Gastroesophageal sphincter (tissue), 4 donors: ENCODE measurements around the gene UVRAG. TPM values are rescaled to one million over a fixed set of nuclear protein-coding genes. Genes with fewer than 3 reads are reported as not detected.

ENCODE experiments used
- ATAC-seq: fragments of 150-250 bp; one replicate; pipeline ENCODE4 v1.9.1; 2016; ENCODE audit warnings: mild to moderate bottlenecking, moderate library complexity
- H3K27ac ChIP-seq, 4 donors: fragments of 200-600 bp; sonication (generic) in 3 of 4; 1 replicate in 3 of 4; 2 replicates in 1 of 4; pipeline ENCODE4 v1.5.1; 2016 to 2019
- H3K27me3 ChIP-seq: fragments of 200-600 bp; sonication (generic); one replicate; pipeline ENCODE4 v1.5.1; 2019
- H3K36me3 ChIP-seq, 2 donors: fragments of 200-600 bp; sonication (generic); one replicate each; pipeline ENCODE4 v1.5.1; 2019; ENCODE audit warnings: control low read depth in 1 of 2
- H3K4me1 ChIP-seq, 3 donors: fragments of 200-600 bp; sonication (generic); 1 replicate in 2 of 3; 2 replicates in 1 of 3; pipeline ENCODE4 v1.5.1; 2016 to 2019; ENCODE audit warnings: control low read depth in 2 of 3
- H3K4me3 ChIP-seq, 2 donors: fragments of 200-600 bp; sonication (generic); one replicate each; pipeline ENCODE4 v1.5.1; 2019; ENCODE audit warnings: mild to moderate bottlenecking in 1 of 2, moderate library complexity in 1 of 2
- H3K9me3 ChIP-seq, 3 donors: fragments of 200-600 bp; sonication (generic); one replicate each; pipeline ENCODE4 v1.5.1; 2017 to 2019; ENCODE audit warnings: control low read depth in 2 of 3
- EP300 ChIP-seq: sonication (generic); formaldehyde crosslinking; IDR thresholded peaks from one replicate; pipeline ENCODE4 v1.6.1; 2017; ENCODE audit warnings: antibody characterized with exemption, mild to moderate bottlenecking
- POLR2A ChIP-seq, 2 donors: fragments of 450-650 bp; IDR thresholded peaks; one replicate each; pipeline ENCODE4 v1.6.1; 2017; ENCODE audit warnings: antibody characterized with exemption in 2 of 2, mild to moderate bottlenecking in 2 of 2, moderate library complexity in 1 of 2
- POLR2AphosphoS5 ChIP-seq: sonication (generic); formaldehyde crosslinking; IDR thresholded peaks from one replicate; pipeline ENCODE4 v1.6.1; 2017; ENCODE audit warnings: antibody characterized with exemption
- WGBS, 2 donors: methylation state at CpG; one replicate each; pipeline ENCODE4 v1.1.5; 2018; ENCODE audit warnings: low coverage in 1 of 2; 5-methylcytosine and 5-hydroxymethylcytosine counted together
- total RNA-seq, 4 donors: library from RNA; depleted of rRNA; stranded (reverse); fragments of >200 nt; gene quantifications; one replicate each; pipeline ENCODE4 v1.1.0, GENCODE V29; 2016
- TF ChIP-seq, protein P1 (sequence below), 4 experiments: fragments of 200-600 bp in 2 of 4; fragments of 450-650 bp in 2 of 4; sonication (generic) in 1 of 4; IDR thresholded peaks; one replicate each; pipeline ENCODE4 v1.5.1; 2017 to 2019; ENCODE audit warnings: antibody characterized with exemption in 4 of 4, mild to moderate bottlenecking in 2 of 4, moderate library complexity in 2 of 4

UVRAG gene
- total RNA-seq, 4 donors from 2014 or later, result 28.1 to 50.1 (median 34.7) TPM

GRCh38 chr11:76087749-76088148 lies 272.7 kb downstream of the UVRAG start:
- TF ChIP-seq EP300 (no peak), POLR2AphosphoS5 (no peak), POLR2A (IDR thresholded peaks at IDR 0.05) (no peak)
- TF ChIP-seq, protein P1, sequence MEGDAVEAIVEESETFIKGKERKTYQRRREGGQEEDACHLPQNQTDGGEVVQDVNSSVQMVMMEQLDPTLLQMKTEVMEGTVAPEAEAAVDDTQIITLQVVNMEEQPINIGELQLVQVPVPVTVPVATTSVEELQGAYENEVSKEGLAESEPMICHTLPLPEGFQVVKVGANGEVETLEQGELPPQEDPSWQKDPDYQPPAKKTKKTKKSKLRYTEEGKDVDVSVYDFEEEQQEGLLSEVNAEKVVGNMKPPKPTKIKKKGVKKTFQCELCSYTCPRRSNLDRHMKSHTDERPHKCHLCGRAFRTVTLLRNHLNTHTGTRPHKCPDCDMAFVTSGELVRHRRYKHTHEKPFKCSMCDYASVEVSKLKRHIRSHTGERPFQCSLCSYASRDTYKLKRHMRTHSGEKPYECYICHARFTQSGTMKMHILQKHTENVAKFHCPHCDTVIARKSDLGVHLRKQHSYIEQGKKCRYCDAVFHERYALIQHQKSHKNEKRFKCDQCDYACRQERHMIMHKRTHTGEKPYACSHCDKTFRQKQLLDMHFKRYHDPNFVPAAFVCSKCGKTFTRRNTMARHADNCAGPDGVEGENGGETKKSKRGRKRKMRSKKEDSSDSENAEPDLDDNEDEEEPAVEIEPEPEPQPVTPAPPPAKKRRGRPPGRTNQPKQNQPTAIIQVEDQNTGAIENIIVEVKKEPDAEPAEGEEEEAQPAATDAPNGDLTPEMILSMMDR (IDR thresholded peaks at IDR 0.05), result no peak
- Histone ChIP-seq H3K36me3 (no peaks in the 10 kb centered on the region), H3K27me3 (no peaks in the 10 kb centered on the region), H3K27ac (no peak overlapping the region), H3K4me1 (peaks cover 0 to 25% (median 6%) of the 10 kb centered on the region in 3 donors), H3K9me3 (no peaks in the 10 kb centered on the region), H3K4me3 (no peak overlapping the region)
- no peak for ATAC-seq
- 83 to 94% methylated on average over 4 of the region's 6 CpGs for WGBS, 2 donors

GRCh38 chr11:76088511-76088910 lies 273.5 kb downstream of the UVRAG start:
- ATAC-seq, result no peak
- TF ChIP-seq EP300 (no peak), POLR2A (IDR thresholded peaks at IDR 0.05) (no peak), POLR2AphosphoS5 (no peak)
- TF ChIP-seq, protein P1 (IDR thresholded peaks at IDR 0.05), result no peak

DNA sequence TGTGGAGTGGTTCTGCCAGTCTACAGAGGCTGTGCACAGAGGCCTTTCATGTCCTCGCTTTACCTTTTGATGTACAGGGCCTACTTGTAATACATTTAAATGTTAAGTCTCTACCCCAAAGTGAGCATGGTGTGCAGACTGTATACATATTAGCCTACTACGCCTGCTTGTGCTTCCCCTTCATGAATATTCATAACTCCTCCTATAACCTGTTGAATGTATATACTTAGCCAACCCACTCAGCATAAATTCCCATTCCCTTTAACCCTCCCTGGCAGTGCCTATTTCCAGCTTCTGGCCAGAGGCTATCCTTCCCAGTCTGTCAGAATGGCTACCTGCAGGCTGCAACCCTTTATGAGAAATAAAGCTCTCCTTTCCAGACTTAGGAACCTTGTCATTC lies 275.2 kb downstream of the UVRAG start:
- Histone ChIP-seq H3K4me1 (peaks cover 0 to 10% (median 0%) of the 10 kb centered on the region in 3 donors), H3K36me3 (no peaks in the 10 kb centered on the region), H3K9me3 (no peaks in the 10 kb centered on the region), H3K27me3 (no peaks in the 10 kb centered on the region), H3K27ac (no peak overlapping the region), H3K4me3 (no peak overlapping the region)
- 100% methylated on average over 2 of the region's 2 CpGs for WGBS, 2 donors
- ATAC-seq, result no peak
- TF ChIP-seq POLR2AphosphoS5 (no peak), POLR2A (IDR thresholded peaks at IDR 0.05) (no peak), EP300 (no peak)
- TF ChIP-seq, protein P1 (IDR thresholded peaks at IDR 0.05), result no peak

More at GRCh38 chr11:76088511-76088910, 273.5 kb downstream of the UVRAG start:
- Histone ChIP-seq H3K36me3 (no peaks in the 10 kb centered on the region), H3K9me3 (no peaks in the 10 kb centered on the region), H3K4me3 (no peak overlapping the region), H3K27me3 (no peaks in the 10 kb centered on the region), H3K27ac (no peak overlapping the region), H3K4me1 (peaks cover 0 to 17% (median under 1%) of the 10 kb centered on the region in 3 donors)
- 76 to 89% methylated on average over 2 to 3 of the region's 3 CpGs for WGBS, 2 donors

DNA sequence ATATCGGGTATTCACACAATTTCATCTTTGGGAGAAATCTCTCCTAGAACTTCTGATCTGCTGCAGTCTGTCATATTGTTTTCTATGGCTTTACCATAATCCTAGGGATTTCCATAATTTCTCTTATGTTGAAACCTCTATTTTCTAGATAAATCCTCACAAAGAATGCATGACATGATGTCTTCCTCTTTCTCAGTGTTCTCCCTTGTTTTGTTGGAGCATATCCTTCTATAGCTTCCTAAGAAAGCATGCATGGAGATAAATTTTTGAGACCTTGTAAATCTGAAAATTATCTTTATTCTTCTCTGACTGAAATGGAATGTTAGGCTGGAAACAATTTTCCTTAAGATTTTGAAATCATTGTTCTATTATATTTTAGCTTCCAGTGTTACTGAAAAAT lies 275.8 kb downstream of the UVRAG start:
- 89 to 100% methylated on average over 1 of the region's 1 CpG for WGBS, 2 donors

DNA sequence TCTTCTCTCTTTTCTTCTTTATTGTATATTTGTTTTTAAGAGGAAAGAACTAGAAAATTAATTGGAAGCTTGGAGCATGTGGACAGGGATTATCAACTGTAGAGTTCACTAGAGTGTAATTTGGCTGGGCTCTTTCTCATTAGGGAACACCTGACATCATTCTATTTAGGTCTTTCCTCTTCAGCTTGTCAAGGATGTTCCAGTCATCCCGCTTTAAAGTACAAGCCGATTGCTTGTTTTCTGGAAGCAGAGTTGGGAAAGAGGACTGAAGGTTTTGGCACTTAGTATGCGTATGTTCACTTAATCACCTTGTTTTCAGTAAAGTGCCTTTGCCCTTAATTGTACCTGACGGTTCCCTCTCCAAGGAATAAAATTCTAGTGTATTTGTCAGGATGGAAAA lies 279.7 kb downstream of the UVRAG start:
- no peaks in the 10 kb centered on the region for H3K36me3 ChIP-seq
- no peaks in the 10 kb centered on the region for H3K9me3 ChIP-seq
- H3K4me3 ChIP-seq, result no peak overlapping the region
- WGBS, 2 donors, result 88 to 93% methylated on average over 2 to 4 of the region's 4 CpGs
- ATAC-seq, result no peak
- no peak overlapping the region for H3K27ac ChIP-seq
- H3K4me1 ChIP-seq, result no peaks in the 10 kb centered on the region
- no peak for TF ChIP-seq POLR2AphosphoS5
- no peak for TF ChIP-seq POLR2A (IDR thresholded peaks at IDR 0.05)
- TF ChIP-seq, protein P1 (IDR thresholded peaks at IDR 0.05), result no peak
- TF ChIP-seq EP300, result no peak
- H3K27me3 ChIP-seq, result no peaks in the 10 kb centered on the region

More for the DNA sequence above, 275.8 kb downstream of the UVRAG start:
- no peak overlapping the region for H3K27ac ChIP-seq
- no peak for ATAC-seq
- H3K36me3 ChIP-seq, result no peaks in the 10 kb centered on the region
- TF ChIP-seq EP300 (no peak), POLR2A (IDR thresholded peaks at IDR 0.05) (no peak)
- no peaks in the 10 kb centered on the region for H3K27me3 ChIP-seq
- no peak overlapping the region for H3K4me3 ChIP-seq
- H3K9me3 ChIP-seq, result no peaks in the 10 kb centered on the region
- H3K4me1 ChIP-seq, result peaks cover 0 to 10% (median 0%) of the 10 kb centered on the region in 3 donors
